ENCODE measurements around the gene PHEX.
"Not testable (repeated sequence)": the region's sequence is repeated elsewhere in the genome, so short reads cannot be mapped to it uniquely, and the experiment has no call there.

PHEX gene

DNA sequence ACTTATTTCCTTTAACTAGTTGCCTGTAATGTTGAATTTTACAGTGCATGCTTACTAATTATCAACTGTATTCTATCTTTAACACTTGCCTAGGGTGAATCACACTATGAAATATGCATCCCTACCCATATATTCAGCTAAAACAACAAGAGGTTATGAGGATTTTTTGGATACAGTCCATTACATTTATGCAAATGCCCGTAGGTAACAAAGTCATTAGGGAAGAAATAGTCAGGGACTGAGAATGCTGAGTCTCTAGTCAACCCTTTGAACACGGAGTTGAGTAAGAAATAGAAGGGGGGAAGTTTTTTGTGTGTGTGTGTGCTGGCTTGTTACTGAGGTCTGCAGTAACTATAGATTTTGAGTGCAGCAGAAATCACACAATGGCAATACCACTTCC, 214.5 kb downstream of the PHEX start:
- no peak overlapping the region for H3K4me3 ChIP-seq (ENCODE audit: low read length)
- no peak for TF ChIP-seq ZNF274 (IDR thresholded peaks at IDR 0.05; ENCODE audit: low read depth, low read length)

DNA sequence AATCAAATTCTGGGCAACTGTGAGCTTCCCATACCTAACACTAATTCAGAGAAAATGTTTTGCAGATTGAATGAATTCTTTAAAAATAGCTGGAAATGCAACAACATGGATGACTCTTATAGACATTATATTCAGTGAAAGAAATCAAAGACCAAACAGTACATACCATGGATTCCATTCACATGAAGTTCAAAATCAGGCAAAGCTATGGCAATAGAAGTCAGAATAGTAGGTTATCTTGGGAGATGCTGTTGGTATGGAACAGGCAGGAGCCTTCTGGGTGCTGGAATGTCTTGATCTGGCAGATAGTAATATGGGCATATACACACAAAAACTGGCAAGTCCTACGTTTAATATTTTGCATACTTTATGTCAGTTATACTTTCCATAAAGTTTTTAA, 215.0 kb downstream of the PHEX start:
- TF ChIP-seq ZNF274 (IDR thresholded peaks at IDR 0.05; ENCODE audit: low read depth, low read length): no peak

DNA sequence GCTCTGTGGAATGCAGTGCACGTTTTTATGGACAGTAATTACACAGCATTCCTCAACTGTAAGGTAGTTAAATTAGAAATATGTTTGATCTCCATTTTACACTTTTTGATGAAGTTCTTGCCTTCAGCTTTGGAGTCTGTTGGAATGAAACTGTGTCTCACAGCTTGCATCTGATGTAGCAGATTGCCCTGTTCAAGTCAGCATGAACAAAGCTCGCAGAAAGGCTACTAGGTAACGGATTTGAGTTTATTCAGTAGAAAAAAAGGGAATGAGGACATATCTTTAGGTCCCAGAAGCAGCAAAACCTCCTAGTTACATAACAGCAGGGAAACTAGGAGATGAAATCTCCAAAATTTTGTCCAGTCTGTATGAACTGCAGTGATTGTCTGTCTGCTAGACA, 216.3 kb downstream of the PHEX start:
- TF ChIP-seq ZNF274 (IDR thresholded peaks at IDR 0.05; ENCODE audit: low read depth, low read length): no peak
- no peak overlapping the region for H3K4me3 ChIP-seq (ENCODE audit: low read length)

More for the DNA sequence above, 215.0 kb downstream of the PHEX start:
- H3K4me3 ChIP-seq (ENCODE audit: low read length): no peak overlapping the region

DNA sequence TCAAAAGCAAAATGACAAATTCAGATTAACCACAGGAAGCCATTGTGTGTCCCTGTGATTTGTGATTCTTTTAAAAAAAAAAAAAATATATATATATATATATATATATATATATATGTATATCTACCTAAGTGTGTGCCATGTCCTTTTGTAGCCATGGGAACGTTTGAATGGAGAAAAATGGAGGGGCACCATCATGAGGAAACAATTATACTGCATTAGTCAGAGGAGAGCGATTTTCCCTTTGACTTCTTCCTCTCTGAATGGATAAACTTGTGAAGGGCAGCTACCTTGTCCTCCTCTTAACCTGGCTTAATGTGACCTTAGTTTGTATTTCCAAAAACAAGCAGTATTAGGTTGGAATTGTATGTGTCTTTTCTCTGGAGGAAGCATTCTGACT, 217.2 kb downstream of the PHEX start:
- H3K4me3 ChIP-seq (ENCODE audit: low read length): no peak overlapping the region
- TF ChIP-seq ZNF274 (IDR thresholded peaks at IDR 0.05; ENCODE audit: low read depth, low read length): no peak

DNA sequence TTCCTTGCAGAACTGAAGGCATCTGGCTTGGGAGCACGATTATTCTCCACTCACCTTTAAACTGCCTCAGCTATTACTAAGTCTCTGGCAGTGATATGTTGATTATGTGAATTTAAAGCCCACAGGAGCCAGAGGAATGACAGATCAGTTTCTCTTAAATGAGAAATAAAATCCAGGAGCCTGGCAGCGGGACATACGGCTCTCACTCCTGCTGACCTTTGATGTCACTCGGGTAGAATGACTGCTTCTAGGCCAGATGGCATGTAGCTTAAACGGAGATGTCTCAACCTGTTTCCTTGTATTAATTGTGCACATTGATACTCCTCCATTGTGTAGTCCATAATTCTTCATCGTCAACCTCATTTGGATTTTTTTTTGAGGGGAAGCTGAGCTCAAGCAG, 236.6 kb downstream of the PHEX start:
- no peak for TF ChIP-seq ZNF274 (IDR thresholded peaks at IDR 0.05; ENCODE audit: low read depth, low read length)

DNA sequence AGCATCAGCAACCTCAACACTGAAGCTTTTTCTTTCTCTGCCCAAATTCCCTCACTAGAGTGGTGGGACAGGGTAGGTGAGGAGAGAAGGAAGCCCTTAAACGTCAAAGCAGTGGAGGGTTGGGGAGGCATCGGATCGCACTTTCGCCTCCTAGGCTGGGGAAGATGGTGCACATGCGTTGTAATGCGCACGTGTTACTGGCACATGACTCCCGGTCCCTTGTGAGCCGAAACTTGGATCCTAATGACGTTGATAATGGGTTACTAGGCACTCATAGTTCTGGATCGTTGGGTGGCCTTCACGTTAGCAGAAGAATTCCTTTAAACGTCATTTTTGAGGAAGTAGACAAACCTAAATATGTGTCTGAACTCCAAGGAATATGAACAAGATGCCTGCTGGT, 240.5 kb downstream of the PHEX start, which contains the start of gene CBLL2:
Gene CBLL2 (plus strand): TSS at position 301 of the 400 bp plus-strand sequence. CDS start 79 bp downstream, at position 380.
- no peak within 1 kb of the TSS for H3K4me3 ChIP-seq (ENCODE audit: low read length)
- no peak for TF ChIP-seq ZNF274 (IDR thresholded peaks at IDR 0.05; ENCODE audit: low read depth, low read length)

More for the DNA sequence above, 236.6 kb downstream of the PHEX start:
- H3K4me3 ChIP-seq (ENCODE audit: low read length): no peak overlapping the region

DNA sequence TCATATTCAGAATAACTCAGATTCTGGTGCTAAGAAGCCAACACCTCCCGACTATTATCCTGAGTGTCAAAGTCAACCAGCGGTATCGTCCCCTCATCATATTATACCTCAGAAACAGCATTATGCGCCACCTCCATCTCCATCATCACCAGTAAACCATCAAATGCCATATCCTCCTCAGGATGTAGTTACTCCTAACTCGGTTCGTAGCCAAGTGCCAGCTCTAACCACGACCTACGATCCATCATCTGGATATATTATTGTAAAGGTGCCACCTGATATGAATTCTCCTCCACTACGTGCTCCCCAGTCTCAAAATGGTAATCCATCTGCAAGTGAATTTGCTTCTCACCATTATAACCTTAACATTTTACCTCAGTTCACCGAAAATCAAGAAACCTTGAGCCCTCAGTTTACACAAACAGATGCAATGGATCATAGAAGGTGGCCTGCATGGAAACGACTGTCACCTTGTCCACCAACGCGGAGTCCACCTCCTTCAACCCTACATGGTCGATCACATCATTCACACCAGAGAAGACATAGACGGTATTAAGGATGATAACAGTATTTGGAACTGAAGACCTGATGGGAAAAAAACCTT, 241.7 kb downstream of the PHEX start:
- H3K4me3 ChIP-seq (ENCODE audit: low read length): no peak overlapping the region

DNA sequence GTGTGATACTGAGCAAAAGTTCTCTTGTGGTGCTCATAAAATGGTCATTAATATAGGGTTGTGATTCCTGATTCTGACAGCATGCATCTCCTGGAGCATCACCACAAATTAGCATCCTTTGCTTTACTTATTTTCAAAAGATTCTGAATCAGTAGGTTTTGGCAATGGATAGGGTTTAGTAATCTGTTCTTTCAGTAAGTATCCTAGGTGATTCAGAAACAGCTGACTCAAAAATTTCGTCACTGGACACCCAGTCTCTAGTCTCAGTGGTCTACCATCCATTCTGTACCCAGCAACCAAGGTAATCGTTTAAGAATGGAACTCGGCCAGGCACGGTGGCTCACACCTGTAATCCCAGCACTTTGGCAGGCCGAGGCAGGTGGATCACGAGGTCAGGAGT, 244.7 kb downstream of the PHEX start:
- TF ChIP-seq ZNF274 (IDR thresholded peaks at IDR 0.05; ENCODE audit: low read depth, low read length): no peak
- no peak overlapping the region for H3K4me3 ChIP-seq (ENCODE audit: low read length)

More for the DNA sequence above, 241.7 kb downstream of the PHEX start:
- TF ChIP-seq ZNF274 (IDR thresholded peaks at IDR 0.05; ENCODE audit: low read depth, low read length): no peak

DNA sequence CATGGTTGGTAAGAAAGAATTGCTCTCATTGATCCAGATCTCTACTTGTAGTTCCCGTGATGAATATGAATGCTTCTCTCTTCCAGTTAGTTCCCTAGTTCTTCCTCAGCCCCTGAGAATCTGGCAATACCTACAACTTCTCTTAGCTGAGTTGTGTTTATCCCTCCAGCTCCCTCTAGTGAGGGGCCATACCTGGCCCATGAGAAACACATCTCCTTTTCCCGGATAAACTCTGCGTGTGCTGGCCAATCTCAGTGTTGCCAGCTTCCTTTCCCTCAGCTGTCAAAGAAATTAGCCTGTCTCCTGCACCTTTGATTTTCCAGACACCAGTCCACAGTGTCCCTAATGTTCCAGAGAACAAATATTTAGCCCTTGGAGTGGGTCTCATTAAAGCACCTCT, 246.2 kb downstream of the PHEX start:
- H3K4me3 ChIP-seq (ENCODE audit: low read length): no peak overlapping the region
- no peak for TF ChIP-seq ZNF274 (IDR thresholded peaks at IDR 0.05; ENCODE audit: low read depth, low read length)

DNA sequence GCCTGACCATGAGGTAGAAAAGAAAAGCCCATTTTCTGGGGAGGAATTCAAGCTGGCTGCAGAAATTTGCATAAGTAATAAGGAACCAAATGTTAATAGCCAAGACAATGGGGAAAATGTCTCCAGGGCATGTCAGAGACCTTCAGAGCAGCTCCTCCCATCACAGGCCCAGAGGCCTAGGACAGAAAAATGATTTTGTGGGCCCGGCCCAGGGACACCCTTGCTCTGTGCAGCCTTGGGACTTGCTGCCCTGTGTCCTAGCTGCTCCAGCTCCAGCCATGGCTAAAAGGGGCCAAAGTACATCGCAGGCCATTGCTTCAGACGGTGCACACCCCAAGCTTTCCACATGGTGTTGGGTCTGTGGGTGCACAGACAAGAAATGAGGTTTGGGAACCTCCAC, 257.1 kb downstream of the PHEX start:
- not testable (repeated sequence) for H3K4me3 ChIP-seq (ENCODE audit: low read length)

DNA sequence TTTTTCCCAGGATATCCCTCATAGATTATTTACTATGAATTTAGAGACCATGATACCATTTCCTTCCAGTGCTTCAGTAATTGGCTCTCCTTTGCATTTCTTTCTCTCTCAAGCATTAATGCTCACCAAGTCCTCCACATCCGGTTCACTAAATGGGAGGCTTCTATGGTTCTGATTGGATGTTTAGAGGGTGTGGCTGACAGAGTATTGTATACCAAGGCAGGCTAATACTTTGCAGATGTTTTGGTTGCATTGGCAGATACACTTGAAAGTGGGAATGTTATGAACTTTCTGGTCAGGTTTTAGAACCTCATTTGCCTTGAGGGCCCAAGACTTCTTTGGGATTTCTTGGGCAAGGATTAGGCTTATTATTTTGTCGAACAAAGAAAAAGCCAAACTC, 264.7 kb downstream of the PHEX start:
- TF ChIP-seq ZNF274 (IDR thresholded peaks at IDR 0.05; ENCODE audit: low read depth, low read length): no peak
- H3K4me3 ChIP-seq (ENCODE audit: low read length): no peak overlapping the region

DNA sequence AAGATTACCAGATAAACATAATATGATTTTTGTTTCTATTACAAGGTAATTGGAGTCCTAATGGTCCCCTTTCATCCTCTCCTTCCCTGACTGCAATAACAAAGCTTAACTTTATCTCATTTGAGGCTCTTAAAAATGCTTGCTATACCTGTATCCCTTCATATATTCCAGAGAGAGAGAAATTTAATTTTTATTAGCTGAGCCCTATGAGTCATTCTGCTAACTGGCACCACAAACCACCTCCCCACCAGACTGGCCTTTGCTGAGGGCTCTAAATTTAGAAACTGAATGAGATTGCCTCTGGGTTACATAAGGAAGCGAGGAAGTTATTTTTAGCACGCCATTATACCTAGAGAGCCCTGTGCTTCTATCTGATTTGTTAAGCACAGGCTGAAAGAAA, 268.0 kb downstream of the PHEX start:
- no peak overlapping the region for H3K4me3 ChIP-seq (ENCODE audit: low read length)
- no peak for TF ChIP-seq ZNF274 (IDR thresholded peaks at IDR 0.05; ENCODE audit: low read depth, low read length)

Data from GM08714 (cell line).